SW480 (cell line): ENCODE measurements around the gene SLF1.
"Not testable (repeated sequence)": the region's sequence is repeated elsewhere in the genome, so short reads cannot be mapped to it uniquely, and the experiment has no call there.

Experiments used
- DNase-seq: peaks from one replicate; pipeline ENCODE4 v3.0.0-alpha.2; 2016; ENCODE audit warnings: low spot score

The SLF1 gene

GRCh38 chr5:94618493-94619328 is at the start of gene SLF1, which contains the start of gene KIAA0825:
Gene SLF1, plus strand, starts transcription at chr5:94618669. Its CDS starts 10,142 bp downstream, at chr5:94628811.
Gene KIAA0825, minus strand, starts transcription at chr5:94618604. Its CDS starts 81,478 bp downstream, at chr5:94537126.
- peak; percentile 94 for DNase-seq

GRCh38 chr5:94571415-94571814 is 47.1 kb upstream of the SLF1 start:
- DNase-seq, result no peak

GRCh38 chr5:94573349-94573748 is 45.1 kb upstream of the SLF1 start:
- DNase-seq, result not testable (repeated sequence)

- no peak for DNase-seq
Observed at GRCh38 chr5:94575196-94575595, 43.3 kb upstream of the SLF1 start.

- DNase-seq, result no peak
Observed at GRCh38 chr5:94577466-94578245, 40.8 kb upstream of the SLF1 start.

GRCh38 chr5:94595281-94595840 is 23.1 kb upstream of the SLF1 start:
- no peak for DNase-seq

GRCh38 chr5:94613583-94613982 is 4.9 kb upstream of the SLF1 start:
- DNase-seq, result peak; percentile 11

- DNase-seq, result no peak
Observed at GRCh38 chr5:94614156-94614805, 4.2 kb upstream of the SLF1 start.

GRCh38 chr5:94615862-94616261 is 2.6 kb upstream of the SLF1 start:
- DNase-seq, result no peak

- DNase-seq, result peak; percentile 71
Observed at GRCh38 chr5:94618029-94618492, 408 bp upstream of the SLF1 start.

- no peak for DNase-seq
Observed at GRCh38 chr5:94620256-94620655, 1.8 kb downstream of the SLF1 start.

- no peak for DNase-seq
Observed at GRCh38 chr5:94621763-94622162, 3.3 kb downstream of the SLF1 start.

- no peak for DNase-seq
Observed at GRCh38 chr5:94623011-94623410, 4.5 kb downstream of the SLF1 start.

- no peak for DNase-seq
Observed at GRCh38 chr5:94623877-94624276, 5.4 kb downstream of the SLF1 start.

GRCh38 chr5:94627191-94627590 is 8.7 kb downstream of the SLF1 start:
- no peak for DNase-seq

GRCh38 chr5:94632024-94632423 is 13.6 kb downstream of the SLF1 start:
- DNase-seq, result no peak

GRCh38 chr5:94640176-94640575 is 21.7 kb downstream of the SLF1 start:
- no peak for DNase-seq

- DNase-seq, result no peak
Observed at GRCh38 chr5:94645053-94645452, 26.6 kb downstream of the SLF1 start.

GRCh38 chr5:94646758-94647157 is 28.3 kb downstream of the SLF1 start:
- no peak for DNase-seq

- DNase-seq, result no peak
Observed at GRCh38 chr5:94649874-94650273, 31.4 kb downstream of the SLF1 start.

- no peak for DNase-seq
Observed at GRCh38 chr5:94658272-94658671, 39.8 kb downstream of the SLF1 start.

- DNase-seq, result no peak
Observed at GRCh38 chr5:94660506-94660905, 42.0 kb downstream of the SLF1 start.
